HL-60/S4 treated with retinoic acid at 250 ng/mL for 4 days and 3 days (cell line): ENCODE results near the gene PCNX3.
"Not testable (repeated sequence)": the region's sequence is repeated elsewhere in the genome, so short reads cannot be mapped to it uniquely, and the experiment has no call there.

Source experiments
- in situ Hi-C: fragments of 300-500 bp; cut with MboI; formaldehyde crosslinking; loops from 2 replicates; pipeline ENCODE4 v1.7.0; 2022; ENCODE audit warnings: low sequenced_read_pairs

Gene PCNX3

DNA sequence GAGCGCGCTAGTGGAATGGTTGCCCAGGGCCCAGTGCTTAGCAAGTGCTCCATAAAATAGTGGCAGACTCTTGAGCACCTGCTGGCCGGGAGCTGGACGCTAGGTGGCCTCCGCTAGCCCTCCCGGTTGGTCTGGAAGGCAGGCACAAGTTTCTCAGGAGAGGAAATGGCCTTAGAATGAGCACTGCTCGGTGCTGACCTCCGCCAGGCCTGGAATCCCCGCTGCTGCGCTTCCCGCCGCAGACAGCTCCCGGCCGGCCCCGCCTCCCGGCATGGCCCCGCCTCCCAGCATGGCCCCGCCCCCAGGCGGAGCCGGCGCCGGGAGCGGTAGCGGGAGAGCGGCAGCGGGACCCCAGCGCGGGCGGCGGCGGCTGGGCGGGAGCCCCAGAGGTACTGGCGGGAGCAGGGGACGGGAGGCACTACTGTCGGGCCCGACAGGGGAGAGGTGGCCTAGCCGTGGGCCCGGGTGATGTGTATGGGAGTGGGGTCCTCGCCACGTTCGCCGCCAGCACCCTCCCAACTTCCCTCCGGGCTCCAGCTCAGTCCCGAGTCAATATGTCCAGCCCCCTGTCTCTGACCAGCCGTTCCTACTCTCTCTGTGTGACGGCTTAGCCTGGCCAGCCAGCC is 22.3 kb downstream of the PCNX3 start, which contains the start of gene SIPA1:
SIPA1 (plus strand) TSS at position 308 of the 626 bp plus-strand sequence. CDS start 2,821 bp downstream, outside the sequence.
- in situ Hi-C loops = no loop called here

DNA sequence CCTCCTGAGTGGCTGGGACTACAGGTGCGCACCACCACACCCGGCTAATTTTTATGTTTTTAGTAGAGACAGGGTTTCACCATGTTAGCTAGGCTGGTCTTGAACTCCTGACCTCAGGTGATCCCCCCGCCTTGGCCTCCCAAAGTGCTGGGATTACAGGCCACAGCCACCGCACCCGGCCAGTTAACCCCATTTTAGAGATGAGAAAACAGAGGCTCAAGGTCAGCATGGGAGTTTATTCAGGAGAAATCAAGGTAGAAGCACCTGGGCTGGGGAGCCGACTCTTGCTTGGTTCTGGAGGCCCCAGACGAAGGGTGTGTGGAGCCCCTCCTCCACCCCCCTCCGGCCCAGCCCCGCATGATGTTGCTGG is 23.6 kb downstream of the PCNX3 start:
- in situ Hi-C loops = not testable (repeated sequence)

- in situ Hi-C loops = no loop called here
Measured at GRCh38 chr11:65639623-65640482, 24.3 kb downstream of the PCNX3 start.

GRCh38 chr11:65640483-65641296 is 25.1 kb downstream of the PCNX3 start:
- in situ Hi-C loops = no loop called here

- in situ Hi-C loops = no loop called here
Measured at GRCh38 chr11:65641297-65642013, 25.9 kb downstream of the PCNX3 start.

GRCh38 chr11:65642014-65642671 is 26.6 kb downstream of the PCNX3 start:
- in situ Hi-C loops = no loop called here

DNA sequence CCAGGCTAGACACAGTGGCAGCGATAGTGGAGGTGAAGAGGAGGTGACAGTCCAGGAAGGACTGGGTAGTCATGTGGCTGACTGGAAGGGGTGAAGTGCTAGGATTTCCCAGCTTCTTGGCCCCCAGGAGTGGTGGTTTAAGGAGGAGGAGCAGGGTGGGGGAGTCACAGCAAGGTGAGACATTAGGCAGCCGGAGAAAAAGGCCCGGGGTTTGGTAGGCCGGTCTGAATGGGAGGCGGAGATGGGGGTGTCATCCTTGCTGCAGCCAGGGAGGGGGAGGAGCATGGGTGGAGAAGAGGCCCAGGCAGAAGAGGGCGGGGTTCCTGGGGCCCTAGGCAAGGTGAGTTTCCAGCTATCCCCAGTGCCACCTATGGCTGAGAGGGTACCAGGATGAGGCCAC is 28.4 kb downstream of the PCNX3 start:
- in situ Hi-C loops = no loop called here

- in situ Hi-C loops = no loop called here
Measured at GRCh38 chr11:65644837-65645236, 29.3 kb downstream of the PCNX3 start.

- in situ Hi-C loops = no loop called here
Measured at GRCh38 chr11:65645710-65646109, 30.1 kb downstream of the PCNX3 start.

DNA sequence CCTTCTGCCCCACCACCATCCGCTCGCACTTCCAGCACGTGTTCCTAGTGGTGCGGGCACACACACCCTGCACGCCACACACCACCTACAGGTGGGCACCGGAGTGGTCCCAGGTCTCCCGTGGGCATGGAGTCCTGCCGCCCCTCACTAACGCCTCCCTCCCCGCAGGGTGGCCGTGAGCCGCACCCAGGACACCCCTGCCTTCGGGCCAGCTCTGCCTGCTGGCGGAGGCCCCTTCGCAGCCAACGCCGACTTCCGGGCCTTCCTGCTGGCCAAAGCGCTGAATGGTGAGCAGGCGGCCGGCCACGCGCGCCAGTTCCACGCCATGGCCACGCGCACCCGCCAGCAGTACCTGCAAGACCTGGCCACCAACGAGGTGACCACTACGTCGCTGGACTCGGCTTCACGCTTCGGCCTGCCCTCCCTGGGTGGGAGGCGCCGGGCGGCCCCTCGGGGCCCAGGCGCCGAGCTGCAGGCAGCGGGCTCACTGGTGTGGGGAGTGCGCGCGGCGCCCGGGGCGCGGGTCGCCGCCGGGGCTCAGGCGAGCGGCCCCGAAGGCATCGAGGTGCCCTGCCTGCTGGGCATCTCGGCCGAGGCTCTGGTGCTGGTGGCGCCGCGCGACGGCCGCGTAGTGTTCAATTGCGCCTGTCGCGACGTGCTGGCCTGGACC is 30.8 kb downstream of the PCNX3 start:
- in situ Hi-C loops = no loop called here

GRCh38 chr11:65646958-65647701 is 31.6 kb downstream of the PCNX3 start:
- in situ Hi-C loops = no loop called here

- in situ Hi-C loops = no loop called here
Measured at GRCh38 chr11:65648997-65649493, 33.5 kb downstream of the PCNX3 start.

DNA sequence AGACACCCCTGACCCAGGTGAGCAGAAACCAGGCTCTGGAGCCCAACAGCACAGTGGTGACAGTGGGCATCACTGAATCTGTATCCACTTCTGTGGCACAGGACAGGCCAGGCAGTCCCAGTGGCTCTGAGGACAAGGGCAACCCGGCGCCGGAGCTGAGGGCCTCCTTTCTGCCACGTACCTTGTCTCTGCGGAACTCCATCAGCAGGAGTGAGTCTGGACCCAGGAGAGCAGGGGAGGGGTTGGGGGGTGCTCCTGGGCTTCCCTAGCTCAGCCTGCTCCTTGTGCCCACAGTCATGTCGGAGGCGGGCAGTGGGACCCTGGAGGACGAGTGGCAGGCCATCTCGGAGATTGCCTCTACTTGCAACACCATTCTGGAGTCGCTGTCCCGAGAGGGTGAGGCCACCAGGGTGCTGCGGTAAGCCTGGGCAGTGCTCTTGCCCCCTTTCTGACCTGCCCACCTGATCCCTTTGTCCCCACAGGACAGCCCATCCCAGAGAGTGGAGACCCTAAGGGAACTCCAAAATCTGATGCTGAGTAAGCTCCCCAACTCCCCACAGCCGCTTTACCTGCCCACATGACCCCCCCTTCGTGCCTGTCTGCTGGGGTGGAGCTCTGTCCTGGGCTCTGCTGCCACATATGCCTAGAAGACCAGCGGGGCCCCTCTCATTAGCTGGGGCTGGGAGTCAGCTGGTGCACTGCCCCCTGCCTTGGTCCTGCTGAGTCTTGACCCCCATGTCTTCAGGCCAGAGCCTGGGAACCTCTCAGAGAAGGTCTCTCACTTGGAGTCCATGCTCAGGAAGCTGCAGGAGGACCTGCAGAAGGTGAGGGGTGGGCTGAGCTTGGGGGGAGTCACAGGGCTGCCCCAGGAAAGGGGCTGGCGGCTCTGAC is 34.3 kb downstream of the PCNX3 start:
- in situ Hi-C loops = no loop called here

- in situ Hi-C loops = no loop called here
Measured at GRCh38 chr11:65650547-65651338, 35.2 kb downstream of the PCNX3 start.

DNA sequence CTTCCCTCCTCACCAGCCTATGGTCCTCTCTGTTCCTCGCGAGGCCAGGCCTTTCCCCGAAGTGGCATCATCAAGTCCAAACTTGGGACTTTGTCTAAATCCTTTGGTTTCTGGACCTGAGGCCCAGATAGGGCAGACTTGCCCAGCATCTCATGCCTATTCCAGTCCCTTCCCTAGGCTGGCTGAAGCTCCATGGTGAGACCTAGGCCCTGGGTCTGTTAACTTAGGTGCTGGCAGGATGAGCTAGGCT is 35.7 kb downstream of the PCNX3 start:
- in situ Hi-C loops = no loop called here

- in situ Hi-C loops = no loop called here
Measured at GRCh38 chr11:65651589-65652510, 36.3 kb downstream of the PCNX3 start.
